H1 (cell line): ENCODE data around the gene KCNK3. TPM values are rescaled to one million over a fixed set of nuclear protein-coding genes. Genes with fewer than 3 reads are reported as not detected.

ENCODE experiments used
- CTCF ChIA-PET: fragments of 300-600 bp; sonication (Branson Sonifier 250); formaldehyde crosslinking; loops from one replicate; lab custom pipeline; 2021; ENCODE audit not compliant: partially characterized antibody; lab: Charles Lee
- POLR2A ChIA-PET: fragments of 300-600 bp; sonication (Branson Sonifier 250); formaldehyde crosslinking; loops from one replicate; lab custom pipeline; 2021; ENCODE audit warnings: inconsistent platforms; ENCODE audit not compliant: partially characterized antibody; lab: Charles Lee
- DNase-seq, 2 experiments: peaks; one replicate each; pipeline versions ENCODE4 v3.0.0 to v3.0.0-alpha.2; 2010 to 2022; ENCODE audit warnings: low spot score in 2 of 2, low read depth in 1 of 2, mixed read lengths in 1 of 2
- FAIRE-seq: peaks from 2 replicates; lab custom pipeline; 2011; peaks lifted over from hg19 to GRCh38; lab: Jason Lieb, UNC
- H2AFZ ChIP-seq: 2 replicates; pipeline ENCODE4 v1.8.1; 2012; ENCODE audit warnings: low read length, inconsistent platforms
- H2AK5ac ChIP-seq: 2 replicates; pipeline ENCODE4 v1.6.1; 2013; ENCODE audit warnings: low read depth, low read length
- H2BK120ac ChIP-seq: replicated peaks from 2 replicates; pipeline ENCODE3; 2013; ENCODE audit warnings: low read depth, low read length, inconsistent platforms
- H2BK12ac ChIP-seq: 2 replicates; pipeline ENCODE4 v1.6.1; 2013; ENCODE audit warnings: low read depth, low read length
- H2BK15ac ChIP-seq: 2 replicates; pipeline ENCODE4 v1.6.1; 2013; ENCODE audit warnings: low read length
- H2BK20ac ChIP-seq: 2 replicates; pipeline ENCODE4 v1.6.1; 2013; ENCODE audit warnings: low read length
- H2BK5ac ChIP-seq: 2 replicates; pipeline ENCODE4 v1.6.1; 2013; ENCODE audit warnings: low read depth, low read length
- H3K14ac ChIP-seq: 2 replicates; pipeline ENCODE4 v1.6.1; 2013; ENCODE audit warnings: inconsistent platforms; ENCODE audit not compliant: insufficient read length
- H3K18ac ChIP-seq: 2 replicates; pipeline ENCODE4 v1.6.1; 2013; ENCODE audit warnings: low read length; ENCODE audit errors: extremely low read depth
- H3K23ac ChIP-seq: 2 replicates; pipeline ENCODE4 v1.6.1; 2013; ENCODE audit warnings: inconsistent platforms; ENCODE audit not compliant: insufficient read length
- H3K23me2 ChIP-seq: 2 replicates; pipeline ENCODE4 v1.6.1; 2013; ENCODE audit warnings: low read depth, low read length
- H3K27ac ChIP-seq: 2 replicates; pipeline ENCODE4 v1.6.1; 2011; ENCODE audit warnings: low read depth, low read length, inconsistent platforms
- H3K27me3 ChIP-seq, 4 experiments: replicated peaks in 1 of 4; 1 replicate in 1 of 4; 2 replicates in 3 of 4; pipeline versions ENCODE4 v1.6.1 to v1.8.1; 2011 to 2013; ENCODE audit warnings: low read length in 3 of 4, mild to moderate bottlenecking in 3 of 4, inconsistent platforms in 2 of 4, mixed read lengths in 2 of 4, moderate library complexity in 1 of 4; ENCODE audit not compliant: control insufficient read depth in 3 of 4, insufficient read depth in 3 of 4; ENCODE audit errors: extremely low read depth in 1 of 4
- H3K36me3 ChIP-seq, 4 experiments: 2 replicates each; pipeline versions ENCODE4 v1.6.1 to v1.8.1; 2011 to 2013; ENCODE audit warnings: mild to moderate bottlenecking in 4 of 4, low read length in 3 of 4, moderate library complexity in 2 of 4, control low read depth in 1 of 4, inconsistent platforms in 1 of 4; ENCODE audit not compliant: insufficient read depth in 4 of 4, control insufficient read depth in 2 of 4
- H3K4ac ChIP-seq: replicated peaks from 2 replicates; pipeline ENCODE3; 2013; ENCODE audit warnings: low read length, low read depth, mixed read lengths, inconsistent platforms; ENCODE audit not compliant: insufficient read length
- H3K4me1 ChIP-seq, 4 experiments: replicated peaks in 1 of 4; 1 replicate in 1 of 4; 2 replicates in 3 of 4; pipeline versions ENCODE4 v1.6.1 to v1.8.1; 2011 to 2013; ENCODE audit warnings: low read length in 3 of 4, inconsistent platforms in 2 of 4, mixed read lengths in 1 of 4; ENCODE audit not compliant: insufficient read depth in 4 of 4, control insufficient read depth in 3 of 4
- H3K4me2 ChIP-seq, 2 experiments: 2 replicates each; pipeline versions ENCODE4 v1.6.1 to v1.8.1; 2011 to 2013; ENCODE audit warnings: low read depth in 2 of 2, low read length in 2 of 2, control low read depth in 1 of 2, inconsistent platforms in 1 of 2, mild to moderate bottlenecking in 1 of 2; ENCODE audit not compliant: insufficient read depth in 1 of 2
- H3K4me3 ChIP-seq, 4 experiments: fragments of 200-600, 300-600 bp in 1 of 4; sonication (generic), shearing (Covaris generic), sonication (Bioruptor Twin) in 1 of 4; 2 replicates each; pipeline versions ENCODE4 v1.5.1 to v1.8.1; 2011 to 2016; ENCODE audit warnings: low read length in 4 of 4, low read depth in 3 of 4, control low read depth in 2 of 4, inconsistent platforms in 2 of 4, mild to moderate bottlenecking in 2 of 4, mixed read lengths in 1 of 4, moderate library complexity in 1 of 4; ENCODE audit not compliant: insufficient read depth in 2 of 4; ENCODE audit errors: extremely low read depth in 1 of 4
- H3K56ac ChIP-seq: replicated peaks from 2 replicates; pipeline ENCODE3; 2013; ENCODE audit warnings: low read depth, mild to moderate bottlenecking, mixed read lengths, low read length, inconsistent platforms; ENCODE audit not compliant: insufficient read length
- H3K79me1 ChIP-seq: 2 replicates; pipeline ENCODE4 v1.6.1; 2013; ENCODE audit warnings: low read depth, low read length, control low read depth
- H3K79me2 ChIP-seq, 2 experiments: 2 replicates each; pipeline versions ENCODE4 v1.6.1 to v1.8.1; 2012 to 2013; ENCODE audit warnings: low read length in 2 of 2, mild to moderate bottlenecking in 2 of 2, inconsistent platforms in 1 of 2; ENCODE audit not compliant: insufficient read depth in 2 of 2, control insufficient read depth in 1 of 2
- H3K9ac ChIP-seq, 4 experiments: replicated peaks in 1 of 4; 1 replicate in 1 of 4; 2 replicates in 3 of 4; pipeline versions ENCODE4 v1.6.1 to v1.8.1; 2011 to 2013; ENCODE audit warnings: low read depth in 3 of 4, low read length in 3 of 4, control low read depth in 2 of 4, mild to moderate bottlenecking in 2 of 4, moderate library complexity in 2 of 4, inconsistent platforms in 1 of 4; ENCODE audit errors: extremely low read depth in 1 of 4
- H3K9me3 ChIP-seq, 2 experiments: 2 replicates each; pipeline versions ENCODE4 v1.6.1 to v1.8.1; 2012 to 2013; ENCODE audit warnings: mild to moderate bottlenecking in 2 of 2, moderate library complexity in 2 of 2, control low read depth in 1 of 2, inconsistent platforms in 1 of 2, low read depth in 1 of 2, low read length in 1 of 2, mixed read lengths in 1 of 2; ENCODE audit not compliant: insufficient read depth in 2 of 2
- H4K20me1 ChIP-seq, 2 experiments: replicated peaks in 1 of 2; 2 replicates each; pipeline versions ENCODE3 to v1.8.1; 2011 to 2013; ENCODE audit warnings: inconsistent platforms in 2 of 2, low read length in 2 of 2, mild to moderate bottlenecking in 1 of 2; ENCODE audit not compliant: insufficient read depth in 2 of 2, control insufficient read depth in 1 of 2
- H4K5ac ChIP-seq: 2 replicates; pipeline ENCODE4 v1.6.1; 2013; ENCODE audit warnings: low read length, low read depth, mixed read lengths, inconsistent platforms; ENCODE audit not compliant: insufficient read length
- H4K8ac ChIP-seq: 2 replicates; pipeline ENCODE4 v1.8.0; 2013; ENCODE audit warnings: mild to moderate bottlenecking, moderate library complexity, low read length, inconsistent platforms; ENCODE audit not compliant: insufficient read depth; ENCODE audit errors: extremely low read depth
- H4K91ac ChIP-seq: replicated peaks from 2 replicates; pipeline ENCODE3; 2013; ENCODE audit warnings: low read length, mixed read lengths, inconsistent platforms; ENCODE audit not compliant: insufficient read length
- ATF2 ChIP-seq: IDR thresholded peaks from 2 replicates; pipeline ENCODE4 v1.6.1; 2012; ENCODE audit warnings: low read length, inconsistent platforms
- BACH1 ChIP-seq: IDR thresholded peaks from 2 replicates; pipeline ENCODE4 v1.6.1; 2012; ENCODE audit warnings: low read length, improper control_type of control experiment
- CREB1 ChIP-seq: IDR thresholded peaks from 2 replicates; pipeline ENCODE4 v1.6.1; 2012; ENCODE audit warnings: inconsistent platforms
- CTBP2 ChIP-seq: IDR thresholded peaks from 2 replicates; pipeline ENCODE4 v1.7.0; 2011; ENCODE audit warnings: borderline replicate concordance, mild to moderate bottlenecking, moderate library complexity, mixed read lengths, low read length; ENCODE audit not compliant: insufficient read depth, insufficient read length
- GABPA ChIP-seq: IDR thresholded peaks from 2 replicates; pipeline ENCODE4 v1.6.1; 2011; ENCODE audit warnings: mild to moderate bottlenecking, low read length, moderate library complexity, borderline replicate concordance; ENCODE audit not compliant: insufficient read depth
- HDAC2 ChIP-seq, 2 experiments: fragments of 300-600 bp in 1 of 2; sonication (generic) in 1 of 2; IDR thresholded peaks; 2 replicates each; pipeline ENCODE4 v1.6.1; 2011 to 2012; ENCODE audit warnings: low read depth in 2 of 2, low read length in 2 of 2, mild to moderate bottlenecking in 2 of 2, moderate library complexity in 2 of 2, borderline replicate concordance in 1 of 2, inconsistent platforms in 1 of 2
- JUND ChIP-seq: IDR thresholded peaks from 2 replicates; pipeline ENCODE4 v1.6.1; 2011; ENCODE audit warnings: mild to moderate bottlenecking, improper control_type of control experiment, low read length
- SAP30 ChIP-seq: fragments of 300-600 bp; sonication (generic); IDR thresholded peaks from 2 replicates; pipeline ENCODE4 v1.7.1; 2012; ENCODE audit warnings: low read length, moderate library complexity, mild to moderate bottlenecking, inconsistent platforms; ENCODE audit not compliant: insufficient read depth, insufficient replicate concordance
- TAF7 ChIP-seq: optimal IDR thresholded peaks from 2 replicates; pipeline ENCODE3; 2011; ENCODE audit warnings: low read depth, mild to moderate bottlenecking, inconsistent platforms, low read length, moderate library complexity, borderline replicate concordance
- TBP ChIP-seq: IDR thresholded peaks from 2 replicates; pipeline ENCODE4 v1.6.1; 2011; ENCODE audit warnings: low read depth, low read length, improper control_type of control experiment
- TEAD4 ChIP-seq: IDR thresholded peaks from 2 replicates; pipeline ENCODE4 v1.6.1; 2012; ENCODE audit warnings: low read depth, low read length, inconsistent platforms, mixed read lengths
- ZNF274 ChIP-seq: IDR thresholded peaks from 2 replicates; pipeline ENCODE4 v1.7.0; 2012; ENCODE audit warnings: low read length, borderline replicate concordance; ENCODE audit errors: extremely low read depth
- WGBS, 2 experiments: shearing (Covaris generic) in 1 of 2; methylation state at CpG; one replicate each; pipeline versions ENCODE4 v1.1.6 to v1.1.7; 2013 to 2015; ENCODE audit warnings: low lambda C conversion rate in 2 of 2, mixed read lengths in 2 of 2, inconsistent platforms in 1 of 2, low coverage in 1 of 2, missing lambda C conversion rate in 1 of 2; ENCODE audit not compliant: insufficient replicate concordance in 2 of 2, insufficient coverage in 1 of 2, insufficient read length in 1 of 2; ENCODE audit errors: extremely low coverage in 1 of 2, missing lambda C conversion rate in 1 of 2; 5-methylcytosine and 5-hydroxymethylcytosine counted together
- polyA plus RNA-seq, 7 experiments: library from polyadenylated mRNA; depleted of rRNA in 3 of 7; stranded (reverse) in 5 of 7; unstranded in 2 of 7; fragments of >200 nt in 5 of 7; fragments of 200-250 nt in 2 of 7; gene quantifications; 1 replicate in 5 of 7; 2 replicates in 1 of 7; 4 replicates in 1 of 7; pipeline versions ENCODE4 v1.2.1 to v1.2.3, GENCODE V29; 2011 to 2013; ENCODE audit warnings: missing spikeins in 2 of 7, mixed read lengths in 2 of 7
- total RNA-seq: library from RNA; stranded (reverse); fragmentation: NEBNext Ultra II Directional; extraction: Animal tissue kit (Norgen Biotek cat#: 25700); gene quantifications from 2 replicates; pipeline ENCODE4 v1.2.1, GENCODE V29; 2021

KCNK3 gene
- total and polyA plus RNA-seq, 2 of the 8 experiments (the other 6 are each of a cell fraction or from before 2014, with no cell fraction given) = 0.29 to 0.30 TPM

GRCh38 chr2:26685341-26685740, 7.2 kb upstream of the KCNK3 start:
- H3K56ac ChIP-seq = no peak overlapping the region
- no peak overlapping the region for H2AK5ac ChIP-seq
- no peaks in the 10 kb centered on the region for H4K20me1 ChIP-seq
- peaks cover 0 to 2% (median 0%) of the 10 kb centered on the region in 4 experiments; a peak in 2 of 7 replicates for H3K27me3 ChIP-seq
- no peaks in the 10 kb centered on the region for H3K9me3 ChIP-seq
- H3K9ac ChIP-seq = no peak overlapping the region
- H4K91ac ChIP-seq = no peak overlapping the region
- no peaks in the 10 kb centered on the region for H3K79me2 ChIP-seq
- no peak overlapping the region for H2BK15ac ChIP-seq
- H3K4me1 ChIP-seq = no peaks in the 10 kb centered on the region
- H3K14ac ChIP-seq = no peak overlapping the region
- H2AFZ ChIP-seq = no peak overlapping the region
- H3K23me2 ChIP-seq = no peaks in the 10 kb centered on the region
- H3K23ac ChIP-seq = no peak overlapping the region
- no peak overlapping the region for H4K8ac ChIP-seq
- H3K79me1 ChIP-seq = no peaks in the 10 kb centered on the region
- ChIA-PET CTCF (interaction anchor here (0.8 to 1.5 kb wide), 7 partner anchors 29 to 92 kb away, joined by 3 to 6 read pairs (median 3); no protein-coding TSS in a partner anchor), POLR2A (interaction anchor here (0.7 to 1.1 kb wide), 2 partner anchors 36 to 285 kb away, joined by 3 to 5 read pairs; partner anchors contain the start of gene MAPRE3)
- H3K36me3 ChIP-seq = no peaks in the 10 kb centered on the region
- no peak overlapping the region for H3K4me2 ChIP-seq
- H3K27ac ChIP-seq = no peak overlapping the region
- H2BK5ac ChIP-seq = no peak overlapping the region
- no peak overlapping the region for H3K18ac ChIP-seq
- no peak overlapping the region for H3K4ac ChIP-seq
- no peak for FAIRE-seq
- H2BK12ac ChIP-seq = no peak overlapping the region
- DNase-seq = no peak
- no peak overlapping the region for H2BK20ac ChIP-seq
- H4K5ac ChIP-seq = no peak overlapping the region
- WGBS, 2 experiments = 91% methylated on average over 5 of the region's 5 CpGs; no CpG with 5 or more reads in 1 of the 2 experiments
- no peak overlapping the region for H2BK120ac ChIP-seq
- no peak overlapping the region for H3K4me3 ChIP-seq
- TF ChIP-seq ATF2 (no peak), TAF7 (no peak), CTBP2 (no peak), BACH1 (no peak), SAP30 (no peak), GABPA (no peak), CREB1 (no peak), ZNF274 (no peak), HDAC2 (IDR thresholded peaks at IDR 0.05; ENCODE audit: borderline replicate concordance in 1 of 2, low read depth in 2 of 2, low read length in 2 of 2) (no peak), TBP (no peak), JUND (no peak), TEAD4 (no peak)
